ENCODE measurements around the gene TSPAN18. TPM values are rescaled to one million over a fixed set of nuclear protein-coding genes. Genes with fewer than 3 reads are reported as not detected.

The TSPAN18 gene
- total and polyA plus RNA-seq, 2 of the 8 experiments (the other 6 are each of a cell fraction or from before 2014, with no cell fraction given): 5.2 to 10.2 TPM

GRCh38 chr11:44797051-44797450, 70.3 kb downstream of the TSPAN18 start (continued):
- TF ChIP-seq CHD7 (IDR thresholded peaks at IDR 0.05; ENCODE audit: insufficient replicate concordance, low read length): no peak
- TF ChIP-seq TAF1 (IDR thresholded peaks at IDR 0.05; ENCODE audit: low read depth, low read length): no peak
- no peak for TF ChIP-seq HDAC2 (IDR thresholded peaks at IDR 0.05; ENCODE audit: borderline replicate concordance in 1 of 2, low read depth in 2 of 2, low read length in 2 of 2)
